Measurements from ENCODE around the gene MB.
A peak's percentile ranks its signal among the peaks of the same experiment; 100 is the strongest.

MB gene

GRCh38 chr22:35593071-35593890, 23.8 kb downstream of the MB start:
- DNase-seq = no peak

GRCh38 chr22:35592418-35592967, 24.6 kb downstream of the MB start:
- DNase-seq = no peak

- DNase-seq = no peak
These were observed 25.3 kb downstream of the MB start for GRCh38 chr22:35591714-35592417.

GRCh38 chr22:35590634-35591295, 26.4 kb downstream of the MB start:
- DNase-seq = no peak

- DNase-seq = no peak
These were observed 27.4 kb downstream of the MB start for GRCh38 chr22:35589756-35590093.

GRCh38 chr22:35589071-35589755, 27.9 kb downstream of the MB start:
- no peak for DNase-seq

- DNase-seq = no peak
These were observed 29.2 kb downstream of the MB start for GRCh38 chr22:35587896-35588295.

GRCh38 chr22:35587447-35587870, 29.7 kb downstream of the MB start:
- DNase-seq = no peak

- no peak for DNase-seq
These were observed 30.4 kb downstream of the MB start for GRCh38 chr22:35586771-35587170.

GRCh38 chr22:35582861-35583670, 34.1 kb downstream of the MB start:
- peak; percentile 60 for DNase-seq

GRCh38 chr22:35582218-35582860, 34.8 kb downstream of the MB start:
- DNase-seq = no peak

GRCh38 chr22:35581023-35581413, 36.1 kb downstream of the MB start:
- no peak for DNase-seq

- no peak for DNase-seq
These were observed 36.6 kb downstream of the MB start for GRCh38 chr22:35580351-35581022.

- no peak for DNase-seq
These were observed 38.1 kb downstream of the MB start for GRCh38 chr22:35578836-35579575.

GRCh38 chr22:35577799-35578659, 39.1 kb downstream of the MB start:
- no peak for DNase-seq

GRCh38 chr22:35576671-35577070, 40.5 kb downstream of the MB start:
- no peak for DNase-seq

- DNase-seq = peak; percentile 13
These were observed 41.9 kb downstream of the MB start for GRCh38 chr22:35575116-35575748.

- DNase-seq = no peak
These were observed 44.6 kb downstream of the MB start for GRCh38 chr22:35572556-35572955.
